IMR-90 (cell line): ENCODE results near the gene TEX28. TPM values are rescaled to one million over a fixed set of nuclear protein-coding genes. Genes with fewer than 3 reads are reported as not detected.
"Not testable (repeated sequence)": the region's sequence is repeated elsewhere in the genome, so short reads cannot be mapped to it uniquely, and the experiment has no call there.

Experiments
- ATAC-seq: fragments of 200-7000 bp; cut with Tn5 transposase; 2 replicates; pipeline ENCODE4 v1.9.1; 2020; ENCODE audit warnings: low read depth, mild to moderate bottlenecking, moderate library complexity
- BruUV-seq: library from RNA; stranded (reverse); fragments of 400-500 nt; replicated peaks from 2 replicates; lab custom pipeline; 2021; lab: Mats Ljungman, UMichigan
- CTCF ChIA-PET: fragments of 300-600 bp; formaldehyde crosslinking; extraction: SDS; loops from one replicate; lab custom pipeline; 2021; ENCODE audit warnings: antibody characterized with exemption; lab: Yijun Ruan, JAX
- POLR2A ChIA-PET: fragments of 300-600 bp; sonication (Branson Sonifier 250); formaldehyde crosslinking; loops from one replicate; lab custom pipeline; 2022; ENCODE audit warnings: antibody characterized with exemption; ENCODE audit not compliant: unreplicated experiment; lab: Charles Lee
- DNase-seq: peaks from one replicate; pipeline ENCODE4 v3.0.0; 2013
- H2AFZ ChIP-seq: replicated peaks from 2 replicates; pipeline ENCODE3; 2013; ENCODE audit warnings: low read length, mild to moderate bottlenecking; ENCODE audit not compliant: poor library complexity
- H2AK5ac ChIP-seq: 2 replicates; pipeline ENCODE4 v1.6.1; 2013; ENCODE audit warnings: low read depth, low read length, inconsistent platforms
- H2AK9ac ChIP-seq: replicated peaks from 2 replicates; pipeline ENCODE3; 2013; ENCODE audit warnings: mild to moderate bottlenecking, low read depth, low read length, moderate library complexity; ENCODE audit not compliant: poor library complexity
- H2BK120ac ChIP-seq: 2 replicates; pipeline ENCODE4 v1.6.1; 2013; ENCODE audit warnings: low read depth, low read length, inconsistent platforms
- H2BK15ac ChIP-seq: 3 replicates; pipeline ENCODE4 v1.6.1; 2013; ENCODE audit warnings: low read depth, low read length, inconsistent platforms
- H2BK20ac ChIP-seq: 2 replicates; pipeline ENCODE4 v1.6.1; 2013; ENCODE audit warnings: low read depth, mild to moderate bottlenecking, inconsistent platforms, low read length, moderate library complexity
- H2BK5ac ChIP-seq: 2 replicates; pipeline ENCODE4 v1.6.1; 2013; ENCODE audit warnings: mild to moderate bottlenecking, low read depth, low read length, inconsistent platforms; ENCODE audit not compliant: poor library complexity, severe bottlenecking
- H3K14ac ChIP-seq: replicated peaks from 2 replicates; pipeline ENCODE4 v1.6.1; 2013; ENCODE audit warnings: low read depth, low read length, inconsistent platforms
- H3K18ac ChIP-seq: 2 replicates; pipeline ENCODE4 v1.6.1; 2013; ENCODE audit warnings: low read depth, low read length, control low read depth
- H3K23ac ChIP-seq: 2 replicates; pipeline ENCODE4 v1.6.1; 2013; ENCODE audit warnings: low read depth, low read length, inconsistent platforms
- H3K27ac ChIP-seq: 2 replicates; pipeline ENCODE4 v1.5.1; 2013; ENCODE audit warnings: mild to moderate bottlenecking, control low read depth, low read length; ENCODE audit not compliant: insufficient read depth
- H3K27me3 ChIP-seq: 2 replicates; pipeline ENCODE4 v1.6.1; 2013; ENCODE audit warnings: low read length; ENCODE audit not compliant: control insufficient read depth, insufficient read depth
- H3K36me3 ChIP-seq: 2 replicates; pipeline ENCODE4 v1.6.1; 2013; ENCODE audit warnings: low read length, mixed read lengths; ENCODE audit not compliant: control insufficient read depth, insufficient read depth
- H3K4ac ChIP-seq: 2 replicates; pipeline ENCODE4 v1.6.1; 2013; ENCODE audit warnings: low read depth, low read length, inconsistent platforms
- H3K4me1 ChIP-seq: 2 replicates; pipeline ENCODE4 v1.6.1; 2013; ENCODE audit warnings: low read length, mixed read lengths; ENCODE audit not compliant: control insufficient read depth, insufficient read depth
- H3K4me2 ChIP-seq: 2 replicates; pipeline ENCODE4 v1.6.1; 2013; ENCODE audit warnings: low read depth, mild to moderate bottlenecking, control low read depth, low read length, moderate library complexity
- H3K4me3 ChIP-seq: 2 replicates; pipeline ENCODE4 v1.5.1; 2013; ENCODE audit warnings: low read depth, mild to moderate bottlenecking, control low read depth, low read length, moderate library complexity; ENCODE audit not compliant: insufficient read depth
- H3K56ac ChIP-seq: 2 replicates; pipeline ENCODE4 v1.6.1; 2013; ENCODE audit warnings: low read length, inconsistent platforms; ENCODE audit not compliant: insufficient read depth; ENCODE audit errors: extremely low read depth
- H3K79me1 ChIP-seq, 2 experiments: 2 replicates each; pipeline ENCODE4 v1.6.1; 2013; ENCODE audit warnings: low read length in 2 of 2, inconsistent platforms in 1 of 2, low read depth in 1 of 2
- H3K9ac ChIP-seq: 2 replicates; pipeline ENCODE4 v1.6.1; 2013; ENCODE audit warnings: low read depth, low read length, control low read depth
- H3K9me1 ChIP-seq: 2 replicates; pipeline ENCODE4 v1.6.1; 2013; ENCODE audit warnings: low read length, inconsistent platforms; ENCODE audit not compliant: insufficient read depth
- H3K9me3 ChIP-seq: 2 replicates; pipeline ENCODE4 v1.6.1; 2013; ENCODE audit warnings: low read length; ENCODE audit not compliant: control insufficient read depth, insufficient read depth
- H4K20me1 ChIP-seq: 2 replicates; pipeline ENCODE4 v1.6.1; 2013; ENCODE audit warnings: low read length, inconsistent platforms; ENCODE audit not compliant: insufficient read depth
- H4K5ac ChIP-seq: 2 replicates; pipeline ENCODE4 v1.6.1; 2013; ENCODE audit warnings: mild to moderate bottlenecking, low read depth, low read length, control low read depth
- H4K8ac ChIP-seq, 2 experiments: 2 replicates each; pipeline ENCODE4 v1.6.1; 2013; ENCODE audit warnings: low read depth in 2 of 2, low read length in 2 of 2, control low read depth in 1 of 2, inconsistent platforms in 1 of 2
- H4K91ac ChIP-seq: 2 replicates; pipeline ENCODE4 v1.6.1; 2013; ENCODE audit warnings: low read depth, low read length, inconsistent platforms; ENCODE audit not compliant: insufficient read depth
- WGBS, 2 experiments: methylation state at CpG; one replicate each; pipeline versions ENCODE4 v1.1.5 to v1.1.7; 2013; ENCODE audit warnings: missing lambda C conversion rate in 2 of 2; ENCODE audit not compliant: insufficient read length in 1 of 2; ENCODE audit errors: extremely low coverage in 2 of 2; 5-methylcytosine and 5-hydroxymethylcytosine counted together
- dilution Hi-C: fragments of 300-500 bp; cut with HindIII; formaldehyde crosslinking; loops from one replicate; pipeline ENCODE4 v1.14.3; 2018; ENCODE audit warnings: low sequenced_read_pairs; ENCODE audit not compliant: unreplicated experiment
- in situ Hi-C: fragments of 300-500 bp; cut with MboI; formaldehyde crosslinking; loops from 3 replicates; pipeline ENCODE4 v1.14.3; 2019; ENCODE audit warnings: low sequenced_read_pairs, inconsistent platforms, mixed read lengths
- intact Hi-C: fragments of 100-400 bp; cut with micrococcal nuclease; formaldehyde crosslinking; loops from 2 replicates; pipeline ENCODE4 v1.10.0; 2022
- polyA plus RNA-seq, 3 experiments: library from polyadenylated mRNA; depleted of rRNA; stranded (reverse); fragments of >200 nt; gene quantifications; 2 replicates each; pipeline ENCODE4 v1.2.3, GENCODE V29; 2012; ENCODE audit warnings: low replicate concordance in 1 of 3
- total RNA-seq: library from RNA; depleted of rRNA; stranded (reverse); fragments of >200 nt; gene quantifications from 2 replicates; pipeline ENCODE4 v1.2.3, GENCODE V29; 2012

The TEX28 gene
- total and polyA plus RNA-seq, 2 of the 4 experiments (the other 2 are of a cell fraction) = not detected

- no CpG with 5 or more reads among the region's 10 CpGs for WGBS, 2 experiments
- BruUV-seq, H3K4ac ChIP-seq, DNase-seq, POLR2A ChIA-PET, H4K5ac ChIP-seq, H4K8ac ChIP-seq, H3K4me1 ChIP-seq, H2BK5ac ChIP-seq, ATAC-seq, intact Hi-C loops, H2AK5ac ChIP-seq, H2AK9ac ChIP-seq, H2BK15ac ChIP-seq, H4K20me1 ChIP-seq, H3K23ac ChIP-seq, H2BK120ac ChIP-seq, H2BK20ac ChIP-seq, H3K79me1 ChIP-seq, H3K9me3 ChIP-seq, H3K4me3 ChIP-seq, H3K27me3 ChIP-seq, H4K91ac ChIP-seq, H3K18ac ChIP-seq, H3K56ac ChIP-seq, in situ Hi-C loops, H3K14ac ChIP-seq, H3K9me1 ChIP-seq, H3K36me3 ChIP-seq, H3K4me2 ChIP-seq, H3K27ac ChIP-seq, dilution Hi-C loops, H2AFZ ChIP-seq, H3K9ac ChIP-seq, CTCF ChIA-PET: not testable (repeated sequence)
These were observed 36.2 kb downstream of the TEX28 start for GRCh38 chrX:154258711-154259110.

DNA sequence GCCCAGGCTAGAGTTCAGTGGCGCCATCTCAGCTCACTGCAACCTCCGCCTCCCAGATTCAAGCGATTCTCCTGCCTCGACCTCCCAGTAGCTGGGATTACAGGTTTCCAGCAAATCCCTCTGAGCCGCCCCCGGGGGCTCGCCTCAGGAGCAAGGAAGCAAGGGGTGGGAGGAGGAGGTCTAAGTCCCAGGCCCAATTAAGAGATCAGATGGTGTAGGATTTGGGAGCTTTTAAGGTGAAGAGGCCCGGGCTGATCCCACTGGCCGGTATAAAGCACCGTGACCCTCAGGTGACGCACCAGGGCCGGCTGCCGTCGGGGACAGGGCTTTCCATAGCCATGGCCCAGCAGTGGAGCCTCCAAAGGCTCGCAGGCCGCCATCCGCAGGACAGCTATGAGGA lies 37.6 kb downstream of the TEX28 start, which contains the start of gene OPN1MW3:
TSS of gene OPN1MW3 (plus strand) at position 301 of the 400 bp plus-strand sequence. CDS start at position 339, 38 bp downstream.
- H3K9me3 ChIP-seq, H4K91ac ChIP-seq, H3K4me1 ChIP-seq, H3K79me1 ChIP-seq, POLR2A ChIA-PET, H3K4me3 ChIP-seq, H3K14ac ChIP-seq, H3K36me3 ChIP-seq, CTCF ChIA-PET, H3K27ac ChIP-seq, H3K9ac ChIP-seq, H4K8ac ChIP-seq, H3K9me1 ChIP-seq, H3K4me2 ChIP-seq, H3K4ac ChIP-seq, H3K27me3 ChIP-seq, H4K5ac ChIP-seq, H2BK5ac ChIP-seq, H2AFZ ChIP-seq, ATAC-seq, H4K20me1 ChIP-seq, H2BK20ac ChIP-seq, BruUV-seq, intact Hi-C loops, H3K18ac ChIP-seq, dilution Hi-C loops, DNase-seq, H3K56ac ChIP-seq, H2AK9ac ChIP-seq, in situ Hi-C loops, H2BK15ac ChIP-seq, H2BK120ac ChIP-seq, H3K23ac ChIP-seq, H2AK5ac ChIP-seq: not testable (repeated sequence)
- no CpG with 5 or more reads among the region's 17 CpGs for WGBS, 2 experiments
